Measurements from ENCODE around the gene TEDC2. TPM values are rescaled to one million over a fixed set of nuclear protein-coding genes. Genes with fewer than 3 reads are reported as not detected.
A peak's percentile ranks its signal among the peaks of the same experiment; 100 is the strongest.

The TEDC2 gene
- total RNA-seq, 1 experiment from 2014 or later = 30.9 TPM

- H3K4me1 ChIP-seq = peaks cover 12% of the 10 kb centered on the region; the same call in 1 of the 2 replicates
- no peaks in the 10 kb centered on the region for H3K27me3 ChIP-seq
- no peaks in the 10 kb centered on the region for H3K9me3 ChIP-seq (replicated peaks)
- H3K4me3 ChIP-seq = peak overlapping the region; percentile 83
- H3K36me3 ChIP-seq = no peaks in the 10 kb centered on the region
- H3K27ac ChIP-seq = no peak overlapping the region
- peak; percentile 37 to 45 for DNase-seq
These were observed 53.0 kb downstream of the TEDC2 start for GRCh38 chr16:2512735-2513404.

- no peaks in the 10 kb centered on the region for H3K36me3 ChIP-seq
- H3K27me3 ChIP-seq = no peaks in the 10 kb centered on the region
- peaks cover 12% of the 10 kb centered on the region; the same call in 1 of the 2 replicates for H3K4me1 ChIP-seq
- H3K9me3 ChIP-seq (replicated peaks) = no peaks in the 10 kb centered on the region
- peak; percentile 87 to 89 for DNase-seq
- H3K27ac ChIP-seq = peak within 1 kb of the TSS; percentile 69
- H3K4me3 ChIP-seq = peak within 1 kb of the TSS; percentile 83
These were observed 53.8 kb downstream of the TEDC2 start, which contains the start of gene ATP6V0C for GRCh38 chr16:2513405-2514332. ATP6V0C (plus strand) TSS chr16:2513952; CDS start chr16:2514104, 152 bp downstream.

Other genes with a start within 250 kb of the TEDC2 start
- 3.6 and 4.1 TPM in 2 replicates for gene BRICD5, start 249.2 kb upstream of the TEDC2 start, total RNA-seq (2014; rRNA removed; shearing (Covaris generic))
- gene PGP, start 245.3 kb upstream of the TEDC2 start, total RNA-seq (2014; rRNA removed; shearing (Covaris generic)) = 13.1 and 14.2 TPM in 2 replicates
- 18.6 and 19.6 TPM in 2 replicates for gene E4F1, start 236.5 kb upstream of the TEDC2 start, total RNA-seq (2014; rRNA removed; shearing (Covaris generic))
- gene DNASE1L2, start 223.7 kb upstream of the TEDC2 start, total RNA-seq (2014; rRNA removed; shearing (Covaris generic)) = 0.96 and 1.7 TPM in 2 replicates
- 25.0 and 27.0 TPM in 2 replicates for gene ECI1, start 208.5 kb upstream of the TEDC2 start, total RNA-seq (2014; rRNA removed; shearing (Covaris generic))
- gene RNPS1, start 192.0 kb upstream of the TEDC2 start, total RNA-seq (2014; rRNA removed; shearing (Covaris generic)) = 308 and 310 TPM in 2 replicates
- gene ABCA3, start 119.4 kb upstream of the TEDC2 start, total RNA-seq (2014; rRNA removed; shearing (Covaris generic)) = 0.10 TPM in 2 replicates
- 52.8 and 54.8 TPM in 2 replicates for gene CCNF, start 30.7 kb upstream of the TEDC2 start, total RNA-seq (2014; rRNA removed; shearing (Covaris generic))
- 5.1 and 5.6 TPM in 2 replicates for gene NTN3, start 11.2 kb downstream of the TEDC2 start, total RNA-seq (2014; rRNA removed; shearing (Covaris generic))
- 19.8 and 21.8 TPM in 2 replicates for gene TBC1D24, start 15.0 kb downstream of the TEDC2 start, total RNA-seq (2014; rRNA removed; shearing (Covaris generic))
- 28.7 and 28.8 TPM in 2 replicates for gene ATP6V0C, start 53.8 kb downstream of the TEDC2 start, total RNA-seq (2014; rRNA removed; shearing (Covaris generic))
- 14.8 and 16.1 TPM in 2 replicates for gene AMDHD2, start 60.3 kb downstream of the TEDC2 start, total RNA-seq (2014; rRNA removed; shearing (Covaris generic))
- not detected in 2 replicates for gene CEMP1, start 71.3 kb downstream of the TEDC2 start, total RNA-seq (2014; rRNA removed; shearing (Covaris generic))
- 27.9 and 28.0 TPM in 2 replicates for gene PDPK1, start 77.9 kb downstream of the TEDC2 start, total RNA-seq (2014; rRNA removed; shearing (Covaris generic))
- gene KCTD5, start 222.4 kb downstream of the TEDC2 start, total RNA-seq (2014; rRNA removed; shearing (Covaris generic)) = 42.0 and 42.9 TPM in 2 replicates

Measured in SJCRH30 (cell line).